HG03060 (cell line): Measurements from ENCODE around the gene ALPG.
"Not testable (repeated sequence)": the region's sequence is repeated elsewhere in the genome, so short reads cannot be mapped to it uniquely, and the experiment has no call there.

Experiments
- ATAC-seq: cut with Tn5 transposase; IDR thresholded peaks from one replicate; pipeline ENCODE4 v1.9.1; 2021; ENCODE audit warnings: low read depth, moderate number of reproducible peaks; ENCODE audit not compliant: unreplicated experiment

The ALPG gene

GRCh38 chr2:232394431-232394830 is 12.2 kb upstream of the ALPG start:
- not testable (repeated sequence) for ATAC-seq

- no peak for ATAC-seq
Observed at GRCh38 chr2:232395586-232395985, 11.1 kb upstream of the ALPG start.

- ATAC-seq = no peak
Observed at GRCh38 chr2:232396683-232397082, 10.0 kb upstream of the ALPG start.

GRCh38 chr2:232398293-232399034 is 8.2 kb upstream of the ALPG start:
- ATAC-seq = no peak

GRCh38 chr2:232400256-232401015 is 6.2 kb upstream of the ALPG start:
- ATAC-seq = no peak

- ATAC-seq = no peak
Observed at GRCh38 chr2:232402518-232402917, 4.1 kb upstream of the ALPG start.

GRCh38 chr2:232405943-232406510 is 617 bp upstream of the ALPG start:
- no peak for ATAC-seq

- not testable (repeated sequence) for ATAC-seq
Observed at GRCh38 chr2:232407428-232408150, 945 bp downstream of the ALPG start.

- ATAC-seq = not testable (repeated sequence)
Observed at GRCh38 chr2:232408269-232408668, 1.6 kb downstream of the ALPG start.

- not testable (repeated sequence) for ATAC-seq
Observed at GRCh38 chr2:232409617-232410016, 3.0 kb downstream of the ALPG start.

- no peak for ATAC-seq
Observed at GRCh38 chr2:232410238-232410900, 3.7 kb downstream of the ALPG start.

- no peak for ATAC-seq
Observed at GRCh38 chr2:232411901-232412629, 5.4 kb downstream of the ALPG start.

GRCh38 chr2:232412986-232413385 is 6.3 kb downstream of the ALPG start:
- no peak for ATAC-seq

- no peak for ATAC-seq
Observed at GRCh38 chr2:232415138-232415690, 8.6 kb downstream of the ALPG start.

- no peak for ATAC-seq
Observed at GRCh38 chr2:232415736-232416520, 9.3 kb downstream of the ALPG start.

GRCh38 chr2:232416521-232417470 is 10.2 kb downstream of the ALPG start:
- ATAC-seq = no peak

- ATAC-seq = no peak
Observed at GRCh38 chr2:232417489-232417888, 10.8 kb downstream of the ALPG start.

GRCh38 chr2:232418056-232418455 is 11.4 kb downstream of the ALPG start:
- ATAC-seq = no peak
